Measurements from ENCODE around the gene SHTN1. TPM values are rescaled to one million over a fixed set of nuclear protein-coding genes. Genes with fewer than 3 reads are reported as not detected.

The SHTN1 gene
- total RNA-seq, 6 experiments from 2014 or later: 28.5 to 42.9 (median 31.7) TPM

- no peak for ATAC-seq
- Histone ChIP-seq H3K36me3 (peaks cover 0 to 17% (median 4%) of the 10 kb centered on the region in 4 donors), H3K4me1 (peaks cover 0 to 8% (median 3%) of the 10 kb centered on the region in 4 donors), H3K27me3 (no peaks in the 10 kb centered on the region), H3K9me3 (no peaks in the 10 kb centered on the region), H3K4me3 (no peak overlapping the region), H3K27ac (no peak overlapping the region)
- TF ChIP-seq CTCF (IDR thresholded peaks at IDR 0.05) (no peak), POLR2A (IDR thresholded peaks at IDR 0.05) (no peak)
- intact Hi-C loops (cut with DNase I): no loop called here
- DNase-seq: no peak
- 91% methylated on average over 4 of the region's 4 CpGs for WGBS (ENCODE audit: insufficient coverage, low coverage, low lambda C conversion rate, missing lambda C conversion rate)
Observed at GRCh38 chr10:116886772-116887171, 118.2 kb downstream of the SHTN1 start.

- WGBS (ENCODE audit: insufficient coverage, low coverage, low lambda C conversion rate, missing lambda C conversion rate): 90% methylated on average over 2 of the region's 2 CpGs
- peaks cover 0 to 17% (median 4%) of the 10 kb centered on the region in 4 donors for H3K36me3 ChIP-seq
- DNase-seq: no peak
- no peaks in the 10 kb centered on the region for H3K9me3 ChIP-seq
- intact Hi-C loops (cut with DNase I): no loop called here
- H3K27ac ChIP-seq: no peak overlapping the region
- H3K4me1 ChIP-seq: no peaks in the 10 kb centered on the region
- no peak overlapping the region for H3K4me3 ChIP-seq
- no peaks in the 10 kb centered on the region for H3K27me3 ChIP-seq
- TF ChIP-seq POLR2A (IDR thresholded peaks at IDR 0.05): no peak
- no peak for TF ChIP-seq CTCF (IDR thresholded peaks at IDR 0.05)
- ATAC-seq: no peak
Observed at GRCh38 chr10:116882639-116883038, 122.3 kb downstream of the SHTN1 start.

GRCh38 chr10:116880716-116881482 is 124.1 kb downstream of the SHTN1 start:
- no peaks in the 10 kb centered on the region for H3K9me3 ChIP-seq
- peaks cover 0 to 9% (median 2%) of the 10 kb centered on the region in 4 donors for H3K36me3 ChIP-seq
- DNase-seq (peak in 1 of 3 donors; percentile 38), ATAC-seq (peak; percentile 67 to 76 (median 74))
- 58% methylated on average over 10 of the region's 10 CpGs for WGBS (ENCODE audit: insufficient coverage, low coverage, low lambda C conversion rate, missing lambda C conversion rate)
- H3K4me1 ChIP-seq: no peaks in the 10 kb centered on the region
- intact Hi-C loops (cut with DNase I): no loop called here
- no peak overlapping the region for H3K27ac ChIP-seq
- no peaks in the 10 kb centered on the region for H3K27me3 ChIP-seq
- H3K4me3 ChIP-seq: no peak overlapping the region
- TF ChIP-seq CTCF (IDR thresholded peaks at IDR 0.05): no peak
- no peak for TF ChIP-seq POLR2A (IDR thresholded peaks at IDR 0.05)

GRCh38 chr10:116879817-116880216 is 125.2 kb downstream of the SHTN1 start:
- ATAC-seq: no peak
- Histone ChIP-seq H3K9me3 (no peaks in the 10 kb centered on the region), H3K4me3 (no peak overlapping the region), H3K27me3 (no peaks in the 10 kb centered on the region), H3K36me3 (peaks cover 0 to 9% (median 0%) of the 10 kb centered on the region in 4 donors), H3K4me1 (peaks cover 0 to 3% (median 0%) of the 10 kb centered on the region in 4 donors), H3K27ac (no peak overlapping the region)
- intact Hi-C loops (cut with DNase I): no loop called here
- 80% methylated on average over 7 of the region's 7 CpGs for WGBS (ENCODE audit: insufficient coverage, low coverage, low lambda C conversion rate, missing lambda C conversion rate)
- no peak for DNase-seq
- TF ChIP-seq CTCF (IDR thresholded peaks at IDR 0.05) (no peak), POLR2A (IDR thresholded peaks at IDR 0.05) (no peak)

Data from right lobe of liver (tissue), 6 donors.